Peyer's patch (tissue), 4 donors: ENCODE measurements around the gene BANP. TPM values are rescaled to one million over a fixed set of nuclear protein-coding genes. Genes with fewer than 3 reads are reported as not detected.
A peak's percentile ranks its signal among the peaks of the same experiment; 100 is the strongest.
"Not testable (repeated sequence)": the region's sequence is repeated elsewhere in the genome, so short reads cannot be mapped to it uniquely, and the experiment has no call there.

Experiments
- DNase-seq, 3 donors: peaks; one replicate each; pipeline ENCODE4 v3.0.0-alpha.2; 2017 to 2019
- H3K27ac ChIP-seq, 4 donors: fragments of 200-600 bp; sonication (generic); one replicate each; pipeline ENCODE4 v1.5.1; 2016 to 2019
- H3K27me3 ChIP-seq, 2 donors: fragments of 200-600 bp; sonication (generic); one replicate each; pipeline ENCODE4 v1.5.1; 2019
- H3K36me3 ChIP-seq, 3 donors: fragments of 200-600 bp; sonication (generic); one replicate each; pipeline ENCODE4 v1.5.1; 2016 to 2019
- H3K4me1 ChIP-seq, 4 donors: fragments of 200-600 bp; sonication (generic); one replicate each; pipeline ENCODE4 v1.5.1; 2016 to 2019
- H3K4me3 ChIP-seq, 4 donors: fragments of 200-600 bp; sonication (generic); 1 replicate in 3 of 4; 2 replicates in 1 of 4; pipeline ENCODE4 v1.5.1; 2016 to 2019; ENCODE audit warnings: mild to moderate bottlenecking in 1 of 4
- H3K9me3 ChIP-seq, 4 donors: fragments of 200-600 bp; sonication (generic); one replicate each; pipeline ENCODE4 v1.5.1; 2016 to 2019; ENCODE audit warnings: mild to moderate bottlenecking in 1 of 4
- POLR2A ChIP-seq, 2 donors: fragments of 450-650 bp; IDR thresholded peaks; one replicate each; pipeline ENCODE4 v1.5.1; 2017; ENCODE audit warnings: antibody characterized with exemption in 2 of 2, mild to moderate bottlenecking in 2 of 2, moderate library complexity in 2 of 2
- total RNA-seq, 4 donors: library from RNA; depleted of rRNA; stranded (reverse); fragments of >200 nt; gene quantifications; one replicate each; pipeline ENCODE4 v1.1.0, GENCODE V29; 2016
- TF ChIP-seq, protein P1 (sequence below), 6 experiments: fragments of 450-650 bp in 4 of 6; fragments of 200-600 bp in 2 of 6; sonication (generic) in 1 of 6; IDR thresholded peaks; one replicate each; pipeline ENCODE4 v1.5.1; 2017 to 2019; ENCODE audit warnings: antibody characterized with exemption in 6 of 6, mild to moderate bottlenecking in 3 of 6, moderate library complexity in 1 of 6

The BANP gene
- total RNA-seq, 4 donors from 2014 or later: 27.6 to 113 (median 42.7) TPM

- not testable (repeated sequence) for H3K36me3 ChIP-seq, H3K4me3 ChIP-seq, H3K4me1 ChIP-seq, H3K27ac ChIP-seq, DNase-seq, H3K27me3 ChIP-seq
- H3K9me3 ChIP-seq: peaks cover 0 to 15% (median 0%) of the 10 kb centered on the region in 4 donors
Measured at GRCh38 chr16:88094900-88095299, 143.7 kb downstream of the BANP start.

- not testable (repeated sequence) for H3K4me3 ChIP-seq, H3K27me3 ChIP-seq, H3K4me1 ChIP-seq, DNase-seq, H3K36me3 ChIP-seq, H3K27ac ChIP-seq
- H3K9me3 ChIP-seq: peaks cover 0 to 15% (median 0%) of the 10 kb centered on the region in 4 donors
Measured at GRCh38 chr16:88096659-88097058, 145.4 kb downstream of the BANP start.

DNA sequence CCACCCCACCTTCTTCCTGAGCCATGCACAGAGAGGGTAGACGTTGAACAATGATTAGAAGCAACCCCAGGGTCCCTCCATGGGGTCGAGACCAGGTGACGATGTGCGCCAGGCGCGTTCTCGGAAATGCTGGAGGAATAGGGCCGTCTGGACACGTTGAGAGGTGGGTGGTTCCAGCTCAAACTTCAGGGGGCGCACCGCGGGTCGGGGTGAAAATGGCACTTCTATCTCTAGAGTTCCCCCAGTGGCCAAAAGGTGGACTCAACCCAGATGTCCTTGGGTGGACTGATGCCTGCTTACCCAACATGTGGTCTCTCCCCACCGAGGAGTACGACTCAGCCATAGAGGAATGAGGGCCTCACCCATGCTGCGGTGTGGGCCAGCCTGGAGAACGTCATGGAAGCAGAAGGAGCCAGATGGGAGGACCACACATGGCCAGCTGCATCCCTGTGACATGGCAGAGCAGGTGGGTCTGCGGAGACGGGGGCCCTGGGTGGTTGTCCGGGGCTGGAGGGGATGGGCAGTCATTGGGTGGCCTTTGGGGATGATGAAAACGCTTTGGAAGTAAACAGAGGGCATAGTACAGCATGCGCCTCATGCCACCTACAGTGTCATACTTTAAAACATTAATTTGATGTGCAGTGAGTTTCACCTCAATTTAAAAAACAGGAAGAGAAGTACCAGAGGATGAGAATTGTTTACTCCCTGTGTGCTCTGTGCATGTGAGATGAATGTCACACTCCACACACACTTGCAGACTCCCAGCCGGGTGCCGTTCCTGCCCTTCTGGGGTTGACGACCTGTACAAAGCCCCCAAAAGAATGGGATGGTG, 147.7 kb downstream of the BANP start:
- DNase-seq, H3K4me3 ChIP-seq, H3K4me1 ChIP-seq, H3K27me3 ChIP-seq, H3K36me3 ChIP-seq, H3K27ac ChIP-seq: not testable (repeated sequence)
- peaks cover 0 to 15% (median 0%) of the 10 kb centered on the region in 4 donors for H3K9me3 ChIP-seq

GRCh38 chr16:88099563-88099890, 148.3 kb downstream of the BANP start:
- Histone ChIP-seq H3K27ac (no peak overlapping the region), H3K4me3 (no peak overlapping the region), H3K4me1 (no peaks in the 10 kb centered on the region), H3K36me3 (no peaks in the 10 kb centered on the region), H3K27me3 (no peaks in the 10 kb centered on the region), H3K9me3 (peaks cover 0 to 15% (median 0%) of the 10 kb centered on the region in 4 donors)
- no peak for TF ChIP-seq POLR2A (IDR thresholded peaks at IDR 0.05)
- TF ChIP-seq, protein P1, sequence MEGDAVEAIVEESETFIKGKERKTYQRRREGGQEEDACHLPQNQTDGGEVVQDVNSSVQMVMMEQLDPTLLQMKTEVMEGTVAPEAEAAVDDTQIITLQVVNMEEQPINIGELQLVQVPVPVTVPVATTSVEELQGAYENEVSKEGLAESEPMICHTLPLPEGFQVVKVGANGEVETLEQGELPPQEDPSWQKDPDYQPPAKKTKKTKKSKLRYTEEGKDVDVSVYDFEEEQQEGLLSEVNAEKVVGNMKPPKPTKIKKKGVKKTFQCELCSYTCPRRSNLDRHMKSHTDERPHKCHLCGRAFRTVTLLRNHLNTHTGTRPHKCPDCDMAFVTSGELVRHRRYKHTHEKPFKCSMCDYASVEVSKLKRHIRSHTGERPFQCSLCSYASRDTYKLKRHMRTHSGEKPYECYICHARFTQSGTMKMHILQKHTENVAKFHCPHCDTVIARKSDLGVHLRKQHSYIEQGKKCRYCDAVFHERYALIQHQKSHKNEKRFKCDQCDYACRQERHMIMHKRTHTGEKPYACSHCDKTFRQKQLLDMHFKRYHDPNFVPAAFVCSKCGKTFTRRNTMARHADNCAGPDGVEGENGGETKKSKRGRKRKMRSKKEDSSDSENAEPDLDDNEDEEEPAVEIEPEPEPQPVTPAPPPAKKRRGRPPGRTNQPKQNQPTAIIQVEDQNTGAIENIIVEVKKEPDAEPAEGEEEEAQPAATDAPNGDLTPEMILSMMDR (IDR thresholded peaks at IDR 0.05): no peak
- DNase-seq: no peak

- not testable (repeated sequence) for H3K27me3 ChIP-seq, H3K36me3 ChIP-seq
Measured at GRCh38 chr16:88099956-88100355, 148.7 kb downstream of the BANP start.

GRCh38 chr16:88100801-88101622, 149.8 kb downstream of the BANP start:
- not testable (repeated sequence) for H3K27ac ChIP-seq, H3K4me3 ChIP-seq, H3K9me3 ChIP-seq, H3K27me3 ChIP-seq, H3K4me1 ChIP-seq, H3K36me3 ChIP-seq
- peak in 1 of 3 donors; percentile 25 for DNase-seq

More at GRCh38 chr16:88099956-88100355, 148.7 kb downstream of the BANP start:
- peaks cover 0 to 15% (median 0%) of the 10 kb centered on the region in 4 donors for H3K9me3 ChIP-seq
- not testable (repeated sequence) for H3K27ac ChIP-seq, DNase-seq, H3K4me3 ChIP-seq, H3K4me1 ChIP-seq

DNA sequence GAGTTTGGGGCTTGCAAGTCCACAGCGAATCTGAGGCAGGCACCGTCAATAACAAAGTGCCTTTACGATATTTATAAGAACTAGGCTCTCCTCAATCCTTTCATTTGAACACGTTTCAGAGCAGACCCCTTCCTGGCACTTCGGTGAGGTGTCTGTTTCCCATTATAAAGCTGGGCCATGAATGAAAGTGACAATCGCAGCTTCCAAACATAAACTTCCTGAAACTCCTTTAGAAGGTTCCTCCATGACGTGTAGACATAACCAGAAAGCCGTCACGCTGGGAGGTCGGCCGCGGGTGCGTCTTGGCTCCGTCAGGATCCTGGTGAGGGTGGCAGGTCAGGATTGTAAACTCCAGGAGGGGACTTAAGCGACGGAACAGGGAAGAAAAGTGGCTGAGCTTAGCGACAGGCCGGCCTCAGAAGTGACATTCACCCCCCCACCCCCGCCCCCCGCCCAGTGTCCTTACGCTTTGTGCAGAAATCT, 150.4 kb downstream of the BANP start:
- not testable (repeated sequence) for H3K36me3 ChIP-seq, H3K9me3 ChIP-seq, H3K4me1 ChIP-seq, H3K27me3 ChIP-seq, H3K4me3 ChIP-seq, H3K27ac ChIP-seq
- DNase-seq: peak in 1 of 3 donors; percentile 29

- TF ChIP-seq POLR2A (IDR thresholded peaks at IDR 0.05): no peak
- TF ChIP-seq, protein P1 (IDR thresholded peaks at IDR 0.05): no peak
- peak in 1 of 3 donors; percentile 29 for DNase-seq
- Histone ChIP-seq H3K36me3 (no peaks in the 10 kb centered on the region), H3K9me3 (no peaks in the 10 kb centered on the region), H3K27me3 (no peaks in the 10 kb centered on the region), H3K4me3 (no peak overlapping the region), H3K4me1 (no peaks in the 10 kb centered on the region), H3K27ac (no peak overlapping the region)
Measured at GRCh38 chr16:88102597-88102996, 151.4 kb downstream of the BANP start.
